H4 (cell line): Measurements from ENCODE around the gene WDR45. TPM values are rescaled to one million over a fixed set of nuclear protein-coding genes. Genes with fewer than 3 reads are reported as not detected.

Experiments used
- DNase-seq: peaks from one replicate; pipeline ENCODE4 v3.0.0-alpha.2; 2015; ENCODE audit warnings: low spot score
- total RNA-seq: library from RNA; depleted of rRNA; stranded (reverse); fragments of >200 nt; shearing (Covaris generic); gene quantifications from 2 replicates; pipeline ENCODE4 v1.2.3, GENCODE V29; 2014

Gene WDR45
- total RNA-seq, 1 experiment from 2014 or later, result 57.6 TPM

GRCh38 chrX:49073601-49074575, 5.8 kb downstream of the WDR45 start, which contains the start of gene PRAF2:
TSS of gene PRAF2 (minus strand) at chrX:49074002. CDS start at chrX:49073987, 15 bp downstream.
- peak; percentile 92 for DNase-seq

- no peak for DNase-seq
Observed at GRCh38 chrX:49072712-49073095, 7.0 kb downstream of the WDR45 start.

DNA sequence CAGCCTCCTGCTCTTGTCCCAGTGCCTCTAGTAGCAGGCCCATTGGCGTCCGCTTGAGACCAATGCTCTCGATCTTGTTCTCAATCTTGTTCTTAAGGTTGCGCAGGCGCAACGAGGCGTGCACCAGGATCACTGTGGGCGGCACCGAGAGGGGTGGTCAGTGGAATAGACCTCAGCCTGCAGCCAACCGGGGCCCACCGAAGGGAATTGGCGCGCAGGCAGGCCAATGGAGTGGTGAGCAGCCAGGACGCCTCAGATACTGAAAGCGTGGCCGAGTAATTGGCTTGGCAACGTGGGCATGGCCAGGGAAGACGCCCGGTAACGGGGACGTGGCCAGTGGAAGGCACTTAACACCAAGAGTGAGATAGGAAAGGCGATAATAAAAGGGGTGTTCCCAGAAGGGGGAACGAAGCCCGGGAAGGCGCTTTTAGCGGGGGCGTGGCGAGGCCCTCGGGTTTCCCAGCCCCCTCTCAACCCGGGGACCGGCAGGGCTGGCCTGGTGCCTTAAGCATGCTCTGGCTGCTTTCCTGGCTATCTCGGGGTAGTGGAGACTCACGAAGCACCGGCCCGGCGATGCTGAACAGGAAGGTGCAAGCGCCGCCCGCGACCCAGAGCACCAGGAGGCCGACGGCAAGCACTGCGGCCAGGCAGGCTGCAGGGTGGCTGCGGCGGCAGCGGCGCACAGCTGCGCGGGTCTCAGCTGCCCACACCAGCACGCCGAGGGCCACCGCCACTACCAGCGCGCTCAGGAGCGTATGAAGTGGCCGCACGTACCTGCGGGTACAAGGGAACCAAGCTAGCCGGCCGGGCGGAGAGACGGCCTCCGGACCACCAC, 7.6 kb downstream of the WDR45 start:
- no peak for DNase-seq

DNA sequence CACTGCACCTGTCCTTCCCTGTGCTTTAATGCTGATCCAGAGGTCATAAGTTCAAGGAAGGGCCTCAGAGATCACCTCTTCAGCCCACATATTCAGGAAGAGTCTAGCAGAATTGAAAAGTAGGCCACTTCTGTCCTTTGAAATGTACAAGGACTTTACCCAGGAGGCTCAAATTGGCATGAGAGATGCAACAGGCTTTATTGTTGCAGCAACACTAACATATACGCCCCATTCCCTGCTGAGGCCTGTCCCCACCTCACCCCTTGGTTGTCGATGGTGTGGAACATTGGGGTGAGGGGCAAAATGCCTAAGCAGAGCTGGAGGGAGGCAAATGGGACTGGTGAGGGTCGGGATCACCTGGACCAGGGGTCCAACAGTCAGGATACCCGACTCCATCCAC, 8.7 kb downstream of the WDR45 start:
- DNase-seq, result no peak

DNA sequence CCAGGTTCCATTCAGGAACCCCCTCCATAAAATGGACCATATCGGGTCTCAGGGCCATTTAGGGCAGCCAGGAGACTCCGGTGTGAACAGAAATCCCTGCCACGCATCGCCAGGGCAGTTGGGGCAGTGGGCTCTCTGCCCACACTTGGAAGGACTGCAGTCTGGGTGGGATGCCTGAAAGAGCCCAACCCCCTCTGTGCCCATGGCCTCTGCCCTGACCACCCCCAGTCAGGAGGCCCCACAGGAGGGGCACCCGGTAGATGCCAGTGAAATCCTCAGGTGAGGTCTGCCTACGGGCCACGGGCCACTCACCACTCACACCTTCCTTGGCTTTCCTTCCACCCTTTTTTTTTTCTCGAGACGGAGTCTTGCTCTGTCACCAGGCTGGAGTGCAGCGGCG, 10.6 kb downstream of the WDR45 start:
- DNase-seq, result no peak

DNA sequence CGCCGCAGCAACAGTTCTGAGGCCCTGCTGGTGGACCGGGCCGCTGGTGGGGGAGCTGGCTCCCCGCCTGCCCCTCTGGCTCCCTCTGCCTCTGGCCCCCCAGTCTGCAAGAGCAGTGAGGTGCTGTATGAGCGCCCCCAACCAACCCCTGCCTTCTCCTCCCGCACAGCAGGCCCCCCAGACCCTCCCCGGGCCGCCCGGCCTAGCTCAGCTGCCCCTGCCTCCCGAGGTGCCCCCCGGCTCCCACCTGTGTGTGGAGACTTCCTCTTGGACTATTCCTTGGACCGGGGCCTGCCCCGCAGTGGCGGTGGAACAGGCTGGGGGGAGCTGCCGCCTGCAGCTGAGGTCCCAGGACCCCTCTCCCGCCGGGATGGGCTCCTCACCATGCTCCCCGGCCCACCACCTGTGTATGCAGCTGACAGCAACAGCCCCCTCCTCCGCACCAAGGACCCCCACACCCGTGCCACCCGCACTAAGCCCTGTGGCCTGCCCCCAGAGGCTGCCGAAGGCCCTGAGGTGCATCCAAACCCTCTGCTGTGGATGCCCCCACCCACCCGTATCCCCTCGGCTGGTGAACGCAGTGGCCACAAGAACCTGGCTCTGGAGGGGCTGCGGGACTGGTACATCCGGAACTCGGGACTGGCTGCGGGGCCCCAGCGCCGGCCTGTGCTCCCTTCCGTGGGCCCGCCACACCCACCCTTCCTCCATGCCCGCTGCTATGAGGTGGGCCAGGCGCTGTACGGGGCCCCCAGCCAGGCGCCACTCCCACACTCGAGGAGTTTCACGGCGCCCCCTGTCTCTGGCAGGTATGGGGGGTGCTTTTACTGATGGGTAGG, 12.2 kb downstream of the WDR45 start:
- no peak for DNase-seq

- DNase-seq, result no peak
Observed at GRCh38 chrX:49066690-49067089, 13.0 kb downstream of the WDR45 start.

- DNase-seq, result no peak
Observed at GRCh38 chrX:49066278-49066677, 13.4 kb downstream of the WDR45 start.

GRCh38 chrX:49064735-49065134, 15.0 kb downstream of the WDR45 start:
- no peak for DNase-seq

GRCh38 chrX:49064303-49064702, 15.4 kb downstream of the WDR45 start:
- no peak for DNase-seq

DNA sequence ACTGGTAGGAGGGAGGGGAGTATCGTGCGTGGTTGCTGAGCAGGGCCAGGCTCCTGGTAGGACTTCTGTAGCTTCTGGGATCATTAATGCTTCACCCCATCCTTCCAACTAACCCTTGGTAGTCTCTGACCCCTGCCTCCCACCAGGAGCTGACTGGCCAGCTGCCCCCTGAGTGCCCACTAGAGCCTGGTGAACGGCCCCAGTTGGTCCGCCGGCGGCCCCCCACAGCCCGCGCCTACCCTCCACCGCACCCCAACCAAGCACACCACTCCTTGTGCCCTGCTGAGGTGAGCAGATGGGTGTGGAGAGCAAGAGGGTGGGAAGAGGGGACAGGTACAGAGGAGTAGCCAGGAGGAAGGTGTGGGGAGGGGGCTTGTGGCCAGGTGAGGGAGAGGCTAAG, 16.0 kb downstream of the WDR45 start:
- no peak for DNase-seq

- DNase-seq, result no peak
Observed at GRCh38 chrX:49061916-49062315, 17.8 kb downstream of the WDR45 start.

- DNase-seq, result no peak
Observed at GRCh38 chrX:49061490-49061889, 18.2 kb downstream of the WDR45 start.

GRCh38 chrX:49060914-49061313, 18.8 kb downstream of the WDR45 start:
- no peak for DNase-seq

- no peak for DNase-seq
Observed at GRCh38 chrX:49059681-49060085, 20.0 kb downstream of the WDR45 start.

DNA sequence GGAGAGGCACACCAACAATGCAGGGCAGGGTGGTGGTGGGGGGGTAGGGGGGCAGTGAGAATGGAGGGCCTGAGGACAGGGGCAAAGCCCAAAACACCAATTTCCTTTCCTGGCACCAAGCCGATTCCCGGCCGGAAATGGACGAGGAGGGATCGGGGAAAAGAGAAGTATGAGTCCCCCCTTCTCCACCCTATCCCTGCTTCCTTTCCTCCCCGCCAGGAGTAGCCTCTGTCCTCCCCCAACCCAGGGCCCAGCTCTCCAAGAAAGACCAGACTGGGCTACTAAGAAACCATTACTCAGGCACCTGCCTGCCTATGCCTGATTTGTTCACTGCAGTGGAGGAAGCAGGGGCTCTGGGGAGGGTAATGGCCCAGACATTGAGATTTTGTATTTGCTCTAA, 20.5 kb downstream of the WDR45 start:
- DNase-seq, result no peak

DNA sequence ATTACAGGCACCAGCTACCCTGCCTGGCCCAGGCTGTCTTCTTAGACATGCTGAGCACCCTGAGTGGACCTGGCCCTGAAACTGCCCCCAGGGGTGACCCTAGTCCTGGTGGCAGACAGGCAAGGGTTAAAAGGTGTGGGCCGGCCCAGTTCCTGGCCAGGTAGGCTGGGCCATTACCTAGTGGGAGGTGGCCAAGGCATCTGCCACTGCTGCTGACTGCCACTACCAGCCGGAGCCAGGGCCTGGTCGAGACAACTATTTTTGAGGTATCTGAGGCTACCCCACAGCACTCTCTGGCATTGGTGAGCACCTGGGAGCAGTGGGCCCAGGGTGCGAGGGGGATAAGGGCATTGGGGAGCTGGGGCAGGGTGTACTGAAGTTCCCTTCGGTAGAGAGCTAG, 20.9 kb downstream of the WDR45 start, which contains the start of gene CCDC120:
Gene CCDC120 (plus strand): TSS at position 206 of the 400 bp plus-strand sequence. CDS start 3,043 bp downstream, outside the sequence.
- DNase-seq, result no peak

DNA sequence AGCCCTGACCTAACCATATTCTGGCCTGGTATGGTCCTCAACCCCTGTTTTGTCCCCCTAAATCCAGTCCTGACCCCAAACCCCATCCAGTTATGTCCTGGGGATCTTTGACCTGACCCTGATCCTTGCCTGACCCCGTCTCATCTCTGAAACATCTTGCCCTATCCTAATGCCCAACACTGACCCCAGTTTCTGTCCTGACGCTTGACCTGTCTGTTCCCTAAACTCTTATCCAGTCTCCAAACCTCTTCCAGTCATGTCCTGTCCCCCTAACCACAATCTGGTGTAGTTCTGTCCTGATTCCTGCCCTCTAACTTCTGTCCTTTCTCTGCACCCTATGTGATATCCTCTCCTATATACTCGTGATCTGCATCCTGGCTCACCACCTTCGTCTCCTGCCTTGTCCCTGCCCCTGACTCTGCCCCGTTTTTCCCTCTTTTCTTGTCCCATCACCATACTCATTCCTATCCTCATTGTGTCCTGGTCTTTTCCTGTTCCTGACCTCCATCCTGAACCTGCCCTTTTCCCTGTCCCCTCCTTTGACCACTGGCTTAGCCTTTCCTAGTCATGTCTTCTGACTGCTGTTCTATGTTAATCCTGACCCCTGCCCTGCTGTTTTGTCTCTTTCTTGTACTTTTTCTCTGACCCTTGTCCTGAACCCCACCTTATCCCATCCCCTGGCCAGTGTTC, 25.5 kb downstream of the WDR45 start:
- DNase-seq, result no peak

GRCh38 chrX:49053223-49054072, 26.2 kb downstream of the WDR45 start:
- no peak for DNase-seq

DNA sequence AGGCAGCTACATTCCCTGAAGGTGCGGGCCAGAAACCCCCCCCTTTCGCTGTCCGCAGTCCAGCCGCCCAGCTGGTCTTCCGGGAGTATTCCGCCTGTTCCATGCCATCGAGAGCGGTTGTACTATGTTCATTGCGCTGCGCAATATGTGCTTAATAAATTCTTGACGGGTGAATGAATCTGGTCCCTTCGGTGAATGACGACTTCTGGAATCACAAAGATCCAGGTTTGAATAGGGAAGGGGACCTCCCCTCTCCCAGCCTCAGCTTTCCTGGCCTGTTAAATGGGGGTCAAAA, 35.8 kb downstream of the WDR45 start:
- DNase-seq, result no peak
